NCI-H345 treated with DMSO at 0.1 percent for 48 hours (cell line): ENCODE data around the gene LANCL1.

Source experiments
- DNase-seq: peaks from one replicate; lab custom pipeline; 2025; ENCODE audit not compliant: unreplicated experiment; lab: John Stamatoyannopoulos, UW

Gene LANCL1, protein sequence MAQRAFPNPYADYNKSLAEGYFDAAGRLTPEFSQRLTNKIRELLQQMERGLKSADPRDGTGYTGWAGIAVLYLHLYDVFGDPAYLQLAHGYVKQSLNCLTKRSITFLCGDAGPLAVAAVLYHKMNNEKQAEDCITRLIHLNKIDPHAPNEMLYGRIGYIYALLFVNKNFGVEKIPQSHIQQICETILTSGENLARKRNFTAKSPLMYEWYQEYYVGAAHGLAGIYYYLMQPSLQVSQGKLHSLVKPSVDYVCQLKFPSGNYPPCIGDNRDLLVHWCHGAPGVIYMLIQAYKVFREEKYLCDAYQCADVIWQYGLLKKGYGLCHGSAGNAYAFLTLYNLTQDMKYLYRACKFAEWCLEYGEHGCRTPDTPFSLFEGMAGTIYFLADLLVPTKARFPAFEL

DNA sequence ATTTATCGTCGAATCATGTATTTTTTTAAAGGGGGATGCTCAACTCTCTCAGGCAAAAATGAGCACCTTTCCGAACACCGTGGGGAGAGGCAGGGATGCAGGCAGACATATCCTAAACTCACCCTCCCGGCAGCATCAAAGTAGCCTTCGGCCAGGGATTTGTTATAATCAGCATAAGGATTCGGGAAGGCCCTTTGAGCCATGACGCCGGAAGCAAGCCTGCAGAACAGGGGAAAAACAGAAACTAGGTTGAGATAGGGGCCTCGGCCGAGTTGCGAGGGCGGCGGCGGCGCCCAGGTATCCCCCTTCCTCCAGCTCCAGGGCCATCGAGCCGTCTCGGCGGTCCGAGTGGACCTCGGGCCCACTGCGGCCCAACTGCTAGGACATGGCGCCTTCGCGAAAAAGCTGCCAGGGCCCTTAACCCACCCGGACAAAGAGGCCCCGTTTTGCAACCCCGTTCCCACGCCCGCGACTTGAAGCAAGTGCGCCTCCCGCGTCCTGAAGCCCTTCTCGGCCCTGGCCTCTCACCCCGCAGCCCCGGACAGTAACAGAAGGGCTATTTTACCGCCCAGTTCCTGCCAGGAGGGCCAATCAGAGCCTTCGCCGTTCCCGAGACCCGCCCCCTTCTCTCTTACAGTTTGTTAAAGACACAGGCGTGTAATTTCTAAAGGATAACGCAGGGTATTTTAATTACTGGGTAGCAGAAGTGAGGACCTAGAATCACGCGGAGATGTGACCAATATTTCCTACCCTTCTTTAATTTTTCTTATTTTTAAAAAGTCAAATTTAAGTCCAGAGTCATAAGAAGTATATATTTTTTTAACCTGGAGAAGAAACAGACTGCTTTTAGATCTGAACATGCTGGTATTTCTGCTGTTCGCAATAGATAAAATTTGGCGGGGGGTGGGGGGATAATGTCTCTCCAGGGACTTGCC, at the start of gene LANCL1:
Gene LANCL1, minus strand, starts transcription at position 566 of the 935 bp plus-strand sequence. Its CDS starts 363 bp downstream, at position 203.
- peak; percentile 88 for DNase-seq

DNA sequence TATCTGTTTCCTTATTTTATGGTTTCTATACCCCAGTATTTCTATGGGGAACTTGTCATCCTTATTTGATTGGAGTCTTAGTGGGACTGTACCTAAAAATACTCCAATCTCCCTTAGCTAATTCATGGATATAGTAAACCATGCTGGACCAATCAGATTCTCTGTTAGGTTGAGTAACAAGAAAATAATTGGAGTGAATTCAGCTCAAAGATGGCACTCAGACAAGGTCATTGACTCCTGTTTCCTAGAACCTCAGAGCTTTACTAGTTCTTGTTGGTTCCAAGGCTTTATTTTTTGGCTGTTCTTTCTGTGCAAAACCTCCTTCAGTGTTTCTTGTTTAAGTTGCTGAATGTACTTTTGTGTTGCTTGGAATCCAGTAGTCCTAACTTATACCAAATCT, 48.0 kb upstream of the LANCL1 start:
- DNase-seq = no peak

- DNase-seq = no peak
Measured at GRCh38 chr2:210523650-210524289, 47.2 kb upstream of the LANCL1 start.

DNA sequence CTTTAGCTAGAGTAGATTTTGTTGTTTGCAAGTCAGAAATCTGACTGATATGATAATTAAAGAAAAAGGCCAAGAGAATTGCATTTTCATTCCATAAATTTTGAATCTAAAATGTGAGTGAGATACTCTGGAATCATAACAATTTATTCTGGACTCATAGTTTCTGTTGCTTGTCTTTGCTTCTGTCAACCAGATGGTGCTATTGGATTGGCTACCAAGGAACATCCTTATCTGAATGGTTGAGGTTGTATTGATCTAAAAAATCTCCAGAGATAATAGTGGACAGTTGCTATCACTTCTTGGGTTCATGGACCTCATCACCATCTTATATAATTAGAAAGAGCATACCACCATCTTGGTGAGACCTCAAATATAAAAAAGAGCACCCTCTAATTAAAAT, 45.8 kb upstream of the LANCL1 start:
- DNase-seq = no peak

DNA sequence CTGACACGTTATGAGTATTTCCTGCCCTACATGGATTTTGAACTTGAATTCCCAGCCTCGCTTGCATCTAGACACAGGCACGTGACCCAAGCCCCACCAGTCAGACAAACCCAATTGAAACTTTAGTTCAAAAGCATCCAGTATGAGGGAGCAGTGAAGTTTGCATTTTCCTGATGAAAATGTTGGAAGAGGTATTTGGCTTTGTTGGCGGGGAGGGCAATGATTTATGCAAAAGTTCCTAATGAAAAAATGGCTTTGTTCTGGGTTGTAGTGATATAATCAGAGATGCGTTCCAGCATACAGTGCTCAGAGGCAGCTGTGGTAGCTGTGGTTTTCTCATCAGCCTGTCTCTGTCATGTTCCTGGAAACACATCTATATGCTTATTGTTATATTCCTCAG, 43.0 kb upstream of the LANCL1 start:
- DNase-seq = no peak

DNA sequence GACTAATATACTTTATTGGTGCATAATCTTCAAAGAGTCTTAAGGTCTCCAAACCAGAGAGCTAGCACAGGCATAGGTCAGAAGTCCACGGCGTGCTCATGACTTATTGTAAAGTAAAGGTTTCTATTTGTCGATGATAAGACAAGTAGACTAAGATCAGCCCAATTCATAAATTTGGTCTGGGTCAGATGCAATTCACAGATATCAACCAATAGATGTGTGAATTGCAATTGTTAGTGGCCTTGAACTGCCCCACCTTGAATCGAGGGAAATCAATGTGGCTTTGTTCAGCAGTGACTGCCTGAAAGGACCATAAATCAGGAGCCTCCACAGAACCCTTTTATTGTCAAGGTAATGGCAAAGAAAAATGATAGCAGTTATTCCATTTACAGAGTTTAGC, 40.7 kb upstream of the LANCL1 start:
- DNase-seq = no peak

DNA sequence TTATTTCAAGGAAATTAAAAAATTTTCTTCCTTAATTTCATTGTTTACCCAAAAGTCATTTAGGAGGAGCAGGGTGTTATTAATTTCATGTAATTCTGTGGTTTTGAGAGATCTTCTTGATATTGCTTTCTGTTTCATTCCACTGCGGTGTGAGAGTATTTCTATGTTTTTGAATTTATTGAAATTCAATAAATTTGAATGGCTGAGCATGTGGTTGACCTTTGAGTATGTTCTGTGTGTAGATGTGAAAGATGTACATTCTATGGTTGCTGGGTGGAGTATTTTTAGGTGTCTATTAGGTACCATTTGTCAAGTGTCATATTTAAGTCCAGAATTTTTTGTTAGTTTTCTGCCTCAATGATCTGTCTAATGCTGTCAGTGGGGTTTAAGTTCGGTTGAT, 39.4 kb upstream of the LANCL1 start:
- no peak for DNase-seq

DNA sequence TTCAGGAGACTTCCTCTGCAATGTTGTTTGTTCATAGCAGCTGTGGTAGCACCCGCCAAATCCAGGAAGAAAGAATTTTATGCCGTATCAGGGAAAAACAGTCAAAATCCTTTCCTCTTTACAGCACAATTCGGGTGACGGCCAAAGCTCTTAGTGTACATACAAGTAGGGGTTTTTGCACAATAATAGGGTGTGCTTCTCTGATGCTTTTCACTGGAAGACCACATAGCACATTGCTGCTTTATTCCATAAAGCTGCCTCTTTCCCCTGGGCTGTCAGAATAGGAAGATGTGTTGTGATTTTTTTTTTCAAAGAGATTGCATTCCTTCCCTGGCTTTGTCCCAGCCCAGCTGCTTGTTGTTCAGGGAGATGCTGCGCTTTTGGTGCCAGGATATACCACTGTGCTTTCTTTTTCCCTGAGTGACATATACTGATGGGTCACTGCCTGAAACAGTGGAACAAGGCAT, 27.2 kb upstream of the LANCL1 start:
- no peak for DNase-seq

- DNase-seq = peak; percentile 16
Measured at GRCh38 chr2:210503001-210503623, 26.6 kb upstream of the LANCL1 start.

GRCh38 chr2:210496512-210496911, 20.0 kb upstream of the LANCL1 start:
- DNase-seq = no peak

- no peak for DNase-seq
Measured at GRCh38 chr2:210493528-210493927, 17.0 kb upstream of the LANCL1 start.

DNA sequence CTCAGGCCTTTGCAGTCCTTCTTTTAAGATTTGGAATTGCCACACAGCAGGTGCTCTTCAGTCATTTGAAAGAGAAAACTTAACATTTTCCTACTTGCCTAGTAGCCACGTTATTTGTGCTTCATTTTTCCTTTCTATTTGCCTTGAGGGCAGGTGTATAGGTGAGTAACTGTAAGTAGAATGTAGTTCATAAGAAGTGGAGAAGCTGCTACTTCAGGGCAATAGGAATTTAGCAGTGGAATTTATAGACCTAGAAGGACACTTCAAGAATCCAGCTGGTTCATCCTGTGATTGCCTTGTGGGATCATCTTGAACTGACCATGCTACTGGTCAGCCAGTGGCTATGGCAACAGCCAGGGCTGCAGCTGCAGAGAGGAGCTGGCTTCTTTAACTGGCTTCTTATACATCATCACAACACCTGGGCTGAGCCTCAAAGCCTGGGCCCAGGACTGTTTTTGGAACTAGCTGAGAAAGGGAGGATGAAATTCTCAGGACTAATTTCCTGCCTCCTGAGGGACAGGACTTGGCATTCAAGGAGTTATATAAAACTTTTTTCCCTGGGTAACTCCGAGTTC, 5.1 kb upstream of the LANCL1 start:
- DNase-seq = no peak

GRCh38 chr2:210480764-210481163, 4.2 kb upstream of the LANCL1 start:
- DNase-seq = no peak

DNA sequence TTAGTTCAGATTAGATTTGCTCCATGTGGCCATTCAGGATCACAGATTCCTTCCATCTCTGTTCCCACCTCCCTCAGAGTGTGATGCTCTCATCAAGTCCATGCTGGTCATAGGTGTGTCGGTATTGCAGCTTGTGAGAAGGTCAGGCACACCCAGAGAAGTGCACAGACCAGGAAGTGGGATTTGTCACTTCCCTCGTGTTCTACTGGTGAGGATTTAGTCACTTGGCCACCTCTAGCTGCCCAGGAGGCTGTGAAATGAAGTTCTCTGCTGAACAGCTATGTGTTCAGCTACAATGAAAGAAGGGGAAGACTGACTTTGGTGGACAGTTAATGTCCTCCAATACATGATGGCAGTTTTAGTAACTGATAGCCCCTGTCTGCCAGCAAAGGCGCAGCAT, 3.5 kb upstream of the LANCL1 start:
- DNase-seq = no peak

DNA sequence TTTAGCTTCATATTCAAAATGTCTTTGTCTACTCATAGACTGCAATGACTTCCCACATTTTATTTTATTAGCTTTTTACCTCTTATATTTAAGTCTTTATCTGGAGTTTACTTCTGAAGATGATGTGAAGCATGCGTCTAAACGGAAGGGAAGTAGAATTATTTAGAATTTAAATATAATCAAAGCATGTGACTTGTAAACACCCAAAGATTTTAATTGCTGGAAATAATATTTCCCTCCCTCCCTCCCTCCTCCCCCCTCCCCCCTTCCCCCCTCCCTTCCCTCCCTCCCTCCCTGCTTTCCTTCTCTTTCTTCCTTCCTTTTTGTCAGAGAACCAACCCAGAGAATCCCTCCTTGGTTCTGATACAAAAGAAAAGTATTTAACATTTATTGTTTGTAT, 2.1 kb upstream of the LANCL1 start:
- DNase-seq = no peak

- DNase-seq = no peak
Measured at GRCh38 chr2:210477496-210477895, 937 bp upstream of the LANCL1 start.

DNA sequence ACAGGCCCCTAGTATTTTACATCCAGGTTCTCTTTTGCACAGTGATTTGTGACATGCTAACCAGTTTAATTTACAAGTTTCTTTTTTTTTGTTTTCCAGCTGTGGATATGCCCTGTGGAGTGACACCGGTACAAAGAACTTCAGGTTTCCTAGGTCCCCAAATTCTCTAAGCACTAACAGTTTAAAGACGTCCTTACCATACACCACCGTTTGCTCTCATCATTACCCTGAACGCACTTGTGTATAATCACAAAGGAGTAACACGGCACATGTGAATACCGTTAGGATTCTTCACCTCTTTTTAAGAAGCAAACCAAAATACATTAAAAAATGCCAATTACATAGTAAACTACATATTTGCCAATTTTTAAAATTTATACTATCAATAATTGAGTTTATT, 853 bp downstream of the LANCL1 start:
- peak; percentile 16 for DNase-seq

- DNase-seq = no peak
Measured at GRCh38 chr2:210474776-210475175, 1.8 kb downstream of the LANCL1 start.

DNA sequence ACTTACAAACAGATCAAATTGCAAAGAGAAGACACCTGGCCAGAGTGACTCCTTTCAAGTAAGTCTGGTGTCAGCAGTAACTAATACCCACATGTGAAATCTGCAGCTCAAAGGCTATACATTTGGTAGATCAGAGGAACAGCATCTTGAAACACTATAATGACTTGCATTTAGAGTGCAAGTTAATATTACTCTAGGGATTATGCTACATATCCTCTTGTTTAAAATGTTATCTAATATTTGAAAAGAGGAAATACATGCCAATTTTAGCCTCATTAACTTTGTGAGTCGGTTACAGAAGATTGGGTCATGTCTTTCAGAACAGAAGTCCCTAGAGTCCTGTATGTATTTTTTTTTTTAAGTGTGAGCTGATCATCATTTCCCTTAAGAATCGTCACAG, 15.2 kb downstream of the LANCL1 start:
- DNase-seq = no peak

DNA sequence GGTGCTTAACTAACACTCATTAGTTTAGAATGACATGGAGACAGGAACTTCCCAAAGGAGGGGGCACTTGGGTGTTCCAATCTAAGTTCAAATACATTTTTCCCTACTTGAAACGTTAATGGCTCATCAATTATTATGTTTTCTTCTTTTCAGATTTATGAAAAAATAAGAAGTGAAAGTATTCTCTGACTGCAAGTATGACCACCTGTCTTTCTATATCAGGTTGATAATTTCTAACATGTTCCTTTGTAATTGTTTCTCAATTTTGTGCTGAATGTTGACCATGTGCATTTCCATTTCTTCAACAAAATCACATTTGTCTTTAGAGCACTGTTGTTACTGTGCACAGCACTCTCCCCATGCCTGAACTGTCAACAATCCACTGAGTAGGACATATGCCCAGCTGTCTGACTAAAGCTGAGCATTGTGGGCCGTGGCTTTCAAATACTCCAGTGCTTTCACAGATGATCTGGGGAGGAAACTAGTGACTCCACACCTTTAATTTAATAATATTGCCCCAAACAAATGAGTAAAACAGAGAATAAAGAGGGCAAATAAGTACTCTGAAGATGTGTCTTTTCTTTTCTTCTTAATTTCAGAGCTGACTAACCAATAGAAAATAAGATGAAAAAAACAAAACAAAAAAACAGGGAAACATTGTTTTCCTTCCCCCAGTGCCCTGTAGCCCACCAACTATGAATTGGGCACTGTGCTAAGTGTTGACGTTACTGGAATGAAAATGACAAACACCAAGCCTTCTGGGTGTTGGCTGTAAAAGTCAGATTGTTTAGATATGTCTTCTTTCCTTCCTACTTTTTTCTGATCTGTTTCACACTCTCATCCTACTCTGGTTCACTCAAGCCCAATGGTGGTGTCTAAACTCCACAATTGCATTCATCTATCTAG, 16.0 kb downstream of the LANCL1 start:
- no peak for DNase-seq
